GM21360 (cell line): ENCODE data around the gene TMC8.

Experiments used
- ATAC-seq: cut with Tn5 transposase; IDR thresholded peaks from one replicate; pipeline ENCODE4 v1.9.1; 2021; ENCODE audit warnings: mild to moderate bottlenecking, moderate library complexity; ENCODE audit not compliant: unreplicated experiment

Gene TMC8

GRCh38 chr17:78124081-78124835 lies 6.3 kb upstream of the TMC8 start:
- no peak for ATAC-seq

- ATAC-seq, result no peak
Observed at GRCh38 chr17:78124836-78125137, 5.8 kb upstream of the TMC8 start.

- ATAC-seq, result no peak
Observed at GRCh38 chr17:78125138-78125913, 5.2 kb upstream of the TMC8 start.

- ATAC-seq, result no peak
Observed at GRCh38 chr17:78125976-78126894, 4.3 kb upstream of the TMC8 start.

GRCh38 chr17:78126895-78127238 lies 3.7 kb upstream of the TMC8 start:
- no peak for ATAC-seq

GRCh38 chr17:78127239-78127887 lies 3.2 kb upstream of the TMC8 start:
- ATAC-seq, result no peak

GRCh38 chr17:78127888-78128550 lies 2.6 kb upstream of the TMC8 start:
- ATAC-seq, result no peak

GRCh38 chr17:78128551-78129350 lies 1.8 kb upstream of the TMC8 start, which contains the start of gene TMC6:
TMC6 (minus strand) TSS chr17:78128755; CDS start chr17:78126832, 1,923 bp downstream.
- no peak for ATAC-seq

GRCh38 chr17:78129351-78130089 lies 1.1 kb upstream of the TMC8 start:
- ATAC-seq, result no peak

GRCh38 chr17:78130090-78130436 lies 508 bp upstream of the TMC8 start:
- ATAC-seq, result no peak

GRCh38 chr17:78131172-78132083 lies 857 bp downstream of the TMC8 start:
- no peak for ATAC-seq

GRCh38 chr17:78132084-78132676 lies 1.6 kb downstream of the TMC8 start:
- ATAC-seq, result no peak

- no peak for ATAC-seq
Observed at GRCh38 chr17:78132767-78133178, 2.2 kb downstream of the TMC8 start.

GRCh38 chr17:78133179-78133951 lies 2.8 kb downstream of the TMC8 start:
- ATAC-seq, result no peak

GRCh38 chr17:78133971-78134898 lies 3.7 kb downstream of the TMC8 start:
- ATAC-seq, result no peak

- ATAC-seq, result no peak
Observed at GRCh38 chr17:78134899-78135385, 4.4 kb downstream of the TMC8 start.
